Sigmoid colon (tissue), 7 donors: ENCODE measurements around the gene RNASEL. TPM values are rescaled to one million over a fixed set of nuclear protein-coding genes. Genes with fewer than 3 reads are reported as not detected.

ENCODE experiments used
- DNase-seq: peaks from one replicate; pipeline ENCODE4 v3.0.0-alpha.2; 2019
- H3K27ac ChIP-seq, 4 donors: fragments of 200-600 bp; sonication (generic); one replicate each; pipeline ENCODE4 v1.5.1; 2016 to 2019; ENCODE audit warnings: mild to moderate bottlenecking in 1 of 4
- H3K27me3 ChIP-seq, 3 donors: fragments of 200-600 bp; sonication (generic); one replicate each; pipeline ENCODE4 v1.5.1; 2019; ENCODE audit warnings: mild to moderate bottlenecking in 1 of 3
- H3K36me3 ChIP-seq, 4 donors: fragments of 200-600 bp; sonication (generic); one replicate each; pipeline ENCODE4 v1.5.1; 2016 to 2019
- H3K4me1 ChIP-seq, 4 donors: fragments of 200-600 bp; sonication (generic); one replicate each; pipeline ENCODE4 v1.5.1; 2017 to 2019
- H3K4me3 ChIP-seq, 4 donors: fragments of 200-600 bp; sonication (generic); one replicate each; pipeline ENCODE4 v1.5.1; 2017 to 2019; ENCODE audit warnings: mild to moderate bottlenecking in 2 of 4, moderate library complexity in 1 of 4
- H3K9me3 ChIP-seq, 4 donors: fragments of 200-600 bp in 3 of 4; sonication (generic) in 3 of 4; one replicate each; pipeline versions ENCODE4 v1.5.1 to v1.6.1; 2013 to 2019
- EP300 ChIP-seq, 4 donors: sonication (generic); formaldehyde crosslinking; IDR thresholded peaks; one replicate each; pipeline ENCODE4 v1.6.1; 2017; ENCODE audit warnings: antibody characterized with exemption in 4 of 4
- POLR2A ChIP-seq, 2 donors: fragments of 450-650 bp; IDR thresholded peaks; one replicate each; pipeline ENCODE4 v1.6.1; 2016; ENCODE audit warnings: antibody characterized with exemption in 2 of 2, mild to moderate bottlenecking in 2 of 2, moderate library complexity in 2 of 2
- POLR2AphosphoS5 ChIP-seq, 4 donors: sonication (generic); formaldehyde crosslinking; IDR thresholded peaks; one replicate each; pipeline ENCODE4 v1.6.1; 2017; ENCODE audit warnings: antibody characterized with exemption in 4 of 4
- WGBS, 2 donors: extraction: QIAGEN DNeasy Blood & Tissue Kit; methylation state at CpG; one replicate each; pipeline ENCODE4 v1.1.7; 2013; 5-methylcytosine and 5-hydroxymethylcytosine counted together
- intact Hi-C: fragments of 100-400 bp; cut with DNase I; formaldehyde crosslinking; loops from one replicate; pipeline ENCODE4 v1.15.1; 2023
- polyA plus RNA-seq, 3 donors: library from polyadenylated mRNA; stranded (reverse); fragments of 200-250 nt; gene quantifications; one replicate each; pipeline ENCODE4 v1.2.3, GENCODE V29; 2013
- total RNA-seq, 4 donors: library from RNA; depleted of rRNA; stranded (reverse); fragments of >200 nt; gene quantifications; one replicate each; pipeline ENCODE4 v1.1.0, GENCODE V29; 2016
- TF ChIP-seq, protein P1 (sequence below), 4 experiments: fragments of 450-650 bp in 3 of 4; fragments of 200-600 bp in 1 of 4; IDR thresholded peaks; one replicate each; pipeline ENCODE4 v1.5.1; 2016 to 2019; ENCODE audit warnings: antibody characterized with exemption in 4 of 4, mild to moderate bottlenecking in 3 of 4, moderate library complexity in 2 of 4
- donor health status: healthy with polysubstance abuse.
- donor health status: Bipolar disorder and iron deficiency.
- donor health status: healthy.

Gene RNASEL
- total and polyA plus RNA-seq, 7 donors, result 6.0 to 10.0 (median 7.4) TPM

DNA sequence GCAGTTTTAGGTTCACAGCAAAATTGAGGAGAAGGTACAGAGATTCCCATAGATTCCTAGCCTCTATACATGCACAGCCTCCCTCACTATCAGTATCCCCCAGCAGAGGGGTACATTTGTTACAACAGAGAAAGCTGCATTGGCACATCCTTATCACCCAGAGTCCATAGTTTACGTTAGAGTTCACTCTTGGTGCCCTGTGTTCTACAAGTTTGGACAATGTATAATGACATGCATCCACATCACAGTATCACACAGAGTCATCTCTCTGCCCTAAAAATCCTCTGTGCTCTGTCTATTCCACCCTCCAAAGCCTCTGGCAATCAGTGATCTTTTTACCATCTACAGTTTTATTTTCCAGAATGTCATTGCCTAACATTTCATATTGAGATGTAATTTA is 37.5 kb upstream of the RNASEL start:
- intact Hi-C loops, result no loop called here
- H3K4me3 ChIP-seq, result no peak overlapping the region
- H3K4me1 ChIP-seq, result peaks cover 0 to 8% (median 0%) of the 10 kb centered on the region in 4 donors
- no peak for TF ChIP-seq POLR2AphosphoS5 (IDR thresholded peaks at IDR 0.05)
- no peak overlapping the region for H3K27ac ChIP-seq
- H3K36me3 ChIP-seq, result no peaks in the 10 kb centered on the region
- H3K9me3 ChIP-seq, result no peaks in the 10 kb centered on the region
- WGBS, 2 donors, result 45 to 72% methylated on average over 1 of the region's 1 CpG
- no peaks in the 10 kb centered on the region for H3K27me3 ChIP-seq
- no peak for DNase-seq

DNA sequence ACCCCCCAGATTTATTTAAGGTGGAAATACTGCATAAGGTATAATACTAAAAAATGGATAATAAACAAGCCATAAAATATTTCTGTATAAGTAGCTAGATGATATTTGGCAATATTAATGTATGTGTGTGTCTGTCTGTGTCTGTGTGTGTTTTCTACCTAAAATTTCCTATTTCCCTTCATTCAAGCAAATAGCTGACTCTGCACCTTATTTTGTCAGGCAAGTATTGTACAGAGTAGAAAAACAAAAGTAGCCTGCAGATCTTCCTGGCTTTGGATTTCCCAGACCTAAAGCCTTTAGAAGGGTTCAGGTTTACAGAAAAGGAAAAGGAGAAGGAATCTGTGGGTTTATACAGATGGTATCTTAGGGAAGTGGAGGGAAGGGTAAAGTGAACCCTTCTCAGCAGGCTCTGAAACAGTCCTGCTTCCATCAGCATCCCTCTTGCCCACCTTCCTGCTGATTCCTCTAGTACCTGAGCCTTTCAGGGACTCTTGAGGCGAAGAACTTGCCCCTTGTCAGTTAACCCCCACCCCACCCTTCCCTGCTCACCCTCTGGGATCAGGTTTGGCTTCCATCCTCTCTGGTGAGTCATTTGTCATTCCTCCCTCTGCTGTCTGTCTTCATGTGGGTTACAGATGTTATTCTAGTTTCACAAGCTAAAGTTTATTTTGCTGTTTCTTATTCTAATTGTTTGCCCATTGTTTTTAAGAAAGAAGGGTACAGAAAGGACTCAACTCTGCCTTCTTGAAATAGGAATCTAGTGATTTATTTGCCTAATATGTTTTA is 36.9 kb upstream of the RNASEL start:
- Histone ChIP-seq H3K4me3 (no peak overlapping the region), H3K36me3 (no peaks in the 10 kb centered on the region), H3K27ac (no peak overlapping the region), H3K4me1 (peaks cover 0 to 5% (median 0%) of the 10 kb centered on the region in 4 donors), H3K9me3 (no peaks in the 10 kb centered on the region), H3K27me3 (no peaks in the 10 kb centered on the region)
- no peak for DNase-seq
- 74 to 86% methylated on average over 1 of the region's 1 CpG for WGBS, 2 donors
- intact Hi-C loops, result no loop called here
- TF ChIP-seq, protein P1, sequence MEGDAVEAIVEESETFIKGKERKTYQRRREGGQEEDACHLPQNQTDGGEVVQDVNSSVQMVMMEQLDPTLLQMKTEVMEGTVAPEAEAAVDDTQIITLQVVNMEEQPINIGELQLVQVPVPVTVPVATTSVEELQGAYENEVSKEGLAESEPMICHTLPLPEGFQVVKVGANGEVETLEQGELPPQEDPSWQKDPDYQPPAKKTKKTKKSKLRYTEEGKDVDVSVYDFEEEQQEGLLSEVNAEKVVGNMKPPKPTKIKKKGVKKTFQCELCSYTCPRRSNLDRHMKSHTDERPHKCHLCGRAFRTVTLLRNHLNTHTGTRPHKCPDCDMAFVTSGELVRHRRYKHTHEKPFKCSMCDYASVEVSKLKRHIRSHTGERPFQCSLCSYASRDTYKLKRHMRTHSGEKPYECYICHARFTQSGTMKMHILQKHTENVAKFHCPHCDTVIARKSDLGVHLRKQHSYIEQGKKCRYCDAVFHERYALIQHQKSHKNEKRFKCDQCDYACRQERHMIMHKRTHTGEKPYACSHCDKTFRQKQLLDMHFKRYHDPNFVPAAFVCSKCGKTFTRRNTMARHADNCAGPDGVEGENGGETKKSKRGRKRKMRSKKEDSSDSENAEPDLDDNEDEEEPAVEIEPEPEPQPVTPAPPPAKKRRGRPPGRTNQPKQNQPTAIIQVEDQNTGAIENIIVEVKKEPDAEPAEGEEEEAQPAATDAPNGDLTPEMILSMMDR (IDR thresholded peaks at IDR 0.05), result no peak
- TF ChIP-seq POLR2AphosphoS5 (IDR thresholded peaks at IDR 0.05) (no peak), EP300 (IDR thresholded peaks at IDR 0.05) (no peak), POLR2A (IDR thresholded peaks at IDR 0.05) (no peak)

DNA sequence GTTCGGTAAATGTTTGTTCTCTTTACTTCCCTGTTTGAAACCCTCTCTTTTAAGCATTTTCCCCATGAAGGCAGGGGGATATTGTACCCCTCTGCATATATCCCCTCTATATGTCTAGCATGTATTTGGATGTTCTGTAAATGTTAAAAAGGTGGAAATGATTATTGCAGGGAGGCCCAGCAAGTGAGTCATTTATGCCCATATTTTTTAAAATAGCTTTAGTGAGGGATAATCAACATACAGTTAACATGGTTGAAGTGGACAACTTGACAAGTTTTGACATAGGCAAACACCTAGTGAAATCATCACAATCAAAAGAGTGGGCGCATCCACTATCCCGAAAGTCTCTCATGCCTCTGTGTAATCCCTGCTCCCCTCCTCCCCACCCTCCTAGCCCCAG is 36.0 kb upstream of the RNASEL start:
- intact Hi-C loops, result no loop called here
- TF ChIP-seq POLR2A (IDR thresholded peaks at IDR 0.05) (no peak), POLR2AphosphoS5 (IDR thresholded peaks at IDR 0.05) (no peak), EP300 (IDR thresholded peaks at IDR 0.05) (no peak)
- TF ChIP-seq, protein P1 (IDR thresholded peaks at IDR 0.05), result no peak
- Histone ChIP-seq H3K4me3 (no peak overlapping the region), H3K9me3 (no peaks in the 10 kb centered on the region), H3K4me1 (no peaks in the 10 kb centered on the region), H3K27ac (no peak overlapping the region), H3K36me3 (no peaks in the 10 kb centered on the region), H3K27me3 (no peaks in the 10 kb centered on the region)
- DNase-seq, result no peak
- WGBS, 2 donors, result 83 to 88% methylated on average over 3 of the region's 3 CpGs

DNA sequence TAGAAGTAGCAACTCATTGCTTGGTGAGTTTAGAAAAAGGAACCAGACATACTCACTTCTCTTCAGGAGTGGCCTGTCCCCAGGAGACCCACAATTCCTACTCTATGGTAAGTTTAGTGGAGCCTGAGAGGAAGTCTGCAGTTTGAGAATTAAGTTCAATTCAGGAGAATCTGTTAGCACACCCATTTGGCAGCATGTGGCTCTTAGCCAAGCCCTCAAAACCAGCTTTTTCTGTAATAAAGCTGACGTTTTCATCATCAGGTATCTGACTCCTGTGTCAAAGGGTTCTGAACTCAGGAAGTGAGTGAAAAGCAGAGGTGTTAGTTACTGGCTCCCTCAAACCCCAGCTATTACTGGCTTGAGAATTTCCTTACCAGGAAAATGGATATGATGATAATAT is 35.5 kb upstream of the RNASEL start:
- no peak for DNase-seq
- H3K4me1 ChIP-seq, result no peaks in the 10 kb centered on the region
- intact Hi-C loops, result no loop called here
- H3K27ac ChIP-seq, result no peak overlapping the region
- TF ChIP-seq POLR2AphosphoS5 (IDR thresholded peaks at IDR 0.05), result no peak
- TF ChIP-seq EP300 (IDR thresholded peaks at IDR 0.05), result no peak
- TF ChIP-seq, protein P1 (IDR thresholded peaks at IDR 0.05), result no peak
- no peaks in the 10 kb centered on the region for H3K27me3 ChIP-seq
- WGBS, 2 donors, result 27 to 35% methylated on average over 1 of the region's 1 CpG
- no peak overlapping the region for H3K4me3 ChIP-seq
- no peaks in the 10 kb centered on the region for H3K9me3 ChIP-seq
- no peaks in the 10 kb centered on the region for H3K36me3 ChIP-seq

DNA sequence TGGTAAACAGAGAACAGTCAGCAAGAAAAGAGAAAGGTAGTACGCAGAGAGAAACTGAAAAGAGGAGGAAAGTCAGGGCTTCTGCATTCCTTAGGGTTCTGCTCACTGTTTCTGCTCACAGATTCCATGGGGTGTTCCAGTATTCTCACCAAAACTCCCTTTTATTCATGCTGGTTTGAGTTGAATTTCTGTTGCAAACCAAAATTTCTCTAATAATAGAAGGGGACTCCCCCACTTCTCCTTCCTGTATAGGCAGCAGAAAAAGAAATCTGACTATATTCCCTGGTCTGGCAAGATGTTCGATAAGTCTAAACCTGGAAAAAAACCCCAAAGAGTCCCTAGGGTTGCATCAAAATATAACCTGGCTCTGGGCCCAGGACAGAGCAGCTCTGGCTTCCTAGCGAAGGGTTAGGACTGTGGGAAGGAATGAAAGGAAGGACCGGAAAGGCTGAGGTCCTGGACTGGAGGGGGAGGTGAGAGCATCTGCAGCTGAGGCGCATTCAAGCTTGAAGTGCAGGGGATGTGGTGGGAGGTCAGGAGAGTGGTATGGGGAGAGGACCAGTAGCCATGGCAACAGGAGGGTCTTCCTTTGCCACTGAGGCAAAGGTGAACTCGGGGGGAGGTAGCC is 34.0 kb upstream of the RNASEL start:
- Histone ChIP-seq H3K36me3 (no peaks in the 10 kb centered on the region), H3K27ac (peak overlapping the region in 1 of 4 donors; percentile 39), H3K4me1 (no peaks in the 10 kb centered on the region), H3K4me3 (no peak overlapping the region), H3K9me3 (no peaks in the 10 kb centered on the region), H3K27me3 (no peaks in the 10 kb centered on the region)
- 70 to 88% methylated on average over 6 of the region's 6 CpGs for WGBS, 2 donors
- intact Hi-C loops, result no loop called here
- DNase-seq, result no peak
- TF ChIP-seq, protein P1 (IDR thresholded peaks at IDR 0.05), result no peak
- TF ChIP-seq POLR2AphosphoS5 (IDR thresholded peaks at IDR 0.05) (no peak), POLR2A (IDR thresholded peaks at IDR 0.05) (no peak), EP300 (IDR thresholded peaks at IDR 0.05) (no peak)
